SK-N-MC (cell line): ENCODE measurements around the gene IGFLR1.

Source experiments
- EZH2 ChIP-seq: fragments of 200-600 bp; sonication (generic); IDR thresholded peaks from one replicate; pipeline ENCODE4 v1.6.1; 2017; ENCODE audit warnings: antibody characterized with exemption
- FOXP2 ChIP-seq: optimal IDR thresholded peaks from 2 replicates; pipeline ENCODE3; 2011; ENCODE audit warnings: mild to moderate bottlenecking, moderate library complexity; ENCODE audit not compliant: insufficient read depth; ENCODE audit errors: extremely low read length, control extremely low read depth
- POLR2AphosphoS5 ChIP-seq: IDR thresholded peaks from 2 replicates; pipeline ENCODE4 v1.6.1; 2012; ENCODE audit warnings: mild to moderate bottlenecking, low read depth, low read length, borderline replicate concordance

DNA sequence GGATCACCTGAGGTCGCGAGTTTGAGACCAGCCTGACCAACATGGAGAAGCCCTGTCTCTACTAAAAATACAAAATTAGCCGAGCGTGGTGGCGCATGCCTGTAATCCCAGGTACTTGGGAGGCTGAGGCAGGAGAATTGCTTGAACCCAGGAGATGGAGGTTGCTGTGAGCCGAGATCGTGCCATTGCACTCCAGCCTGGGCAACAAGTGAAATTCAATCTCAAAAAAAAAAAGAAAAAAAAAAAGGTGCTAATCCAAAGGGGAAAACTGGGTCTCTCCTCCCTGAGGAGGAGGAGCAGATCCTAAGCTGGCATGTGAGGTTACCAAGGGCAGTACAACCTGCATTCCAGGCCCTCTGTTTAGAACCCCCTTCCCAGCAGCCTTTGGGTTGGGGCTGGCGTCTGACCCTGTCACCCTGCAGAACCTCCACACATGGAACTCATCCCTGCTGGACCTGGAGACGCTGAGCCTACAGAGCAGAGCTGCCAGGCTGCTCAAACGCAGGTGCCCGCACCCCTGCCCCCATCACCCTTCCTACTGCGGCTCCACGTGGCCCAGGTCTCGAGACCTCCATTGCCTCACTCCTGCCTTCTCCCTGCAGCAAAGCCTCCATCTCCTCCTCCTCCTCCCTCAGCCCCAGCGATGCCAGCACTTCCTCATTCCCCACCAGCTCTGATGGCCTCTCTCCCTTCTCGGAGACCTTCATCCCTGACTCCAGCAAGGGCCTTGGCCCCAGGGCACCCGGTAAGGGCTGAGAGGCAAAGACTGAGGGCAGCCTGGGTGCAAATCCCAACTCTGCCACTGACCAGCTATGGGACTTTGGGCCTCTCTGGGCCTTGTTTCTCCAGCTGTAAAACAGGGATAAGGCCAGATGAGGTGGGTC lies 22.4 kb upstream of the IGFLR1 start:
- TF ChIP-seq POLR2AphosphoS5 (no peak), EZH2 (no peak), FOXP2 (no peak)
